GM19023 (cell line): Measurements from ENCODE around the gene PHACTR3.

Source experiments
- ATAC-seq: cut with Tn5 transposase; IDR thresholded peaks from one replicate; pipeline ENCODE4 v1.9.1; 2021; ENCODE audit warnings: mild to moderate bottlenecking, moderate library complexity; ENCODE audit not compliant: unreplicated experiment

PHACTR3 gene

GRCh38 chr20:59891581-59891980 lies 287.2 kb downstream of the PHACTR3 start:
- ATAC-seq: no peak

DNA sequence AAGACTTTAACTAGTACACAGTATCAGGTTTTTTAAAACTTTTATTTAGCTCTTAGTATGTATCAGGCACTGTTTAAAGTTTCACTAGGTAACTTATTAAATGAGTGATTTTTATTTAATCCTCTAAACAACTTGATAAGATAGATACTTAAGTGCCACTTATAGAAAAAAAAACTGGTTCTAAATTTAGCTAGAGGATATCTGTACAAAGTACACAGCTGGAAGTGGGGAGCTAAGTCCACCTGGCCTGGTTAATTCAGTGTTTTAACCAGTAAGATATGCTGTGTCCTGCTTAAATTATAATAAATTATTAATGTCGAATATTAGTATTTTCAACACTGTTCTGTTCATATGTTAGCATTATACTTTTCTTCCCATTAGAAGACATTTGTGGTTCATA lies 291.6 kb downstream of the PHACTR3 start:
- ATAC-seq: no peak
